Natural killer cell treated with Interleukin-12 subunit alpha and Interleukin-12 subunit beta and Interleukin-15 and Interleukin-18, amount 100 ng/mL, for 72 hours (primary cell): ENCODE data around the gene STAB2. TPM values are rescaled to one million over a fixed set of nuclear protein-coding genes. Genes with fewer than 3 reads are reported as not detected.
A peak's percentile ranks its signal among the peaks of the same experiment; 100 is the strongest.
"Not testable (repeated sequence)": the region's sequence is repeated elsewhere in the genome, so short reads cannot be mapped to it uniquely, and the experiment has no call there.

Experiments
- ATAC-seq, 2 donors: fragments of 150-1000 bp; cut with Tn5 transposase in 1 of 2; sonication (Bioruptor Pico), chemical (Tn5 transposase) in 1 of 2; 2 replicates each; pipeline ENCODE4 v1.10.0; 2021
- DNase-seq: peaks from one replicate; pipeline ENCODE4 v3.0.0; 2022; ENCODE audit warnings: low spot score
- H3K27ac Mint-ChIP-seq, 2 donors: 1 replicate in 1 of 2; 2 replicates in 1 of 2; pipeline ENCODE4 v1.8.0; 2022; ENCODE audit warnings: mixed read lengths in 2 of 2, mild to moderate bottlenecking in 1 of 2, moderate library complexity in 1 of 2
- H3K27me3 Mint-ChIP-seq, 2 donors: 1 replicate in 1 of 2; 2 replicates in 1 of 2; pipeline ENCODE4 v1.8.0; 2022; ENCODE audit warnings: mixed read lengths in 2 of 2
- H3K36me3 Mint-ChIP-seq: one replicate; pipeline ENCODE4 v1.8.0; 2022; ENCODE audit warnings: mixed read lengths
- H3K4me1 Mint-ChIP-seq, 2 donors: 1 replicate in 1 of 2; 2 replicates in 1 of 2; pipeline ENCODE4 v1.8.0; 2022; ENCODE audit warnings: low read depth in 2 of 2, mixed read lengths in 2 of 2, mild to moderate bottlenecking in 1 of 2
- H3K4me3 Mint-ChIP-seq: one replicate; pipeline ENCODE4 v1.8.0; 2022; ENCODE audit warnings: mixed read lengths
- H3K9me3 Mint-ChIP-seq: 2 replicates; pipeline ENCODE4 v1.8.0; 2022; ENCODE audit warnings: mixed read lengths
- total RNA-seq, 2 donors: library from RNA; stranded (reverse); gene quantifications; one replicate each; pipeline ENCODE4 v1.2.3, GENCODE V29; 2022

STAB2 gene
- total RNA-seq, 2 donors from 2014 or later, result not detected

DNA sequence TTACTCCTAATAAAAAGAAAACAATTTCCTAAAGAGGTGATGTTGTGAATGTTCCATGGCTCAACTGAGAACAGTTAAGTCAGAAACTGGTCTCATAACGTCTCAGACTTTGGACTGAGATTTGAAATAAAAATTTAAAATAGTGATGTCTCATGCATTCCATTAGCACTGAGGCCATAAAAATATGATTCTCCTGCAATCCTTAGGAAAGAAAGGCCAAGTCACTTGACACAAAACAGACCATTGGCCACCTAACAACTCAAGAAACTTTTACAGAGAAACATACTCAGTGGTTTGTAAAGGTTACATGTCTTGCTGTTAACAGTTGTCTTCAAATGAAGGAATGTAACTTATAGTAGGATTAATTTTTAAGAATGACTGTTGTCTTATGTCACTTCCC is 58.1 kb downstream of the STAB2 start:
- peaks cover 8 to 10% of the 10 kb centered on the region in 2 donors for H3K27me3 Mint-ChIP-seq
- ATAC-seq (no peak), DNase-seq (no peak)
- no peak overlapping the region for H3K4me3 Mint-ChIP-seq
- H3K27ac Mint-ChIP-seq, result no peak overlapping the region
- H3K9me3 Mint-ChIP-seq, result no peaks in the 10 kb centered on the region
- no peaks in the 10 kb centered on the region for H3K36me3 Mint-ChIP-seq
- H3K4me1 Mint-ChIP-seq, result no peaks in the 10 kb centered on the region

DNA sequence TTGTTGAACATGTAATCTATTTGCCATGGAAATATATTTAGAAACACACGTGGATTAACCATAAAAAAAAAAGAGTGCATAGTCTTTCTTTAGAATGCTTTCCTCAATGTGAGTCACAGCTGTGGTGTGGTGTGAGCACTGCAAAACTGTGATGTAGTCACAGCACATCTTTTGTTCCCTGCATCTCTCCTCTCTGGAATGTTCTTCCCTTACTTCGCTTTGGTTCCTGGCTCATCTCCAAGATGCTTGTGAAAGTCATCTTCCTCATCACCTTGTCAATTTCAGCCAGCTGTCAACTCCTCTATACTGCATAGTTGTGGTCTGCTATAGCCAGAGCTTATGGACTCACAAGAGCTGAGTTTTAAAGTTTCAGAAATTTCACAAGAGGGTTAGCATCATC is 60.2 kb downstream of the STAB2 start:
- Mint-ChIP-seq H3K27ac (no peak overlapping the region), H3K27me3 (peaks cover 10 to 14% of the 10 kb centered on the region in 2 donors), H3K9me3 (no peaks in the 10 kb centered on the region), H3K4me3 (no peak overlapping the region), H3K4me1 (no peaks in the 10 kb centered on the region), H3K36me3 (no peaks in the 10 kb centered on the region)
- no peak for DNase-seq
- ATAC-seq, result no peak

DNA sequence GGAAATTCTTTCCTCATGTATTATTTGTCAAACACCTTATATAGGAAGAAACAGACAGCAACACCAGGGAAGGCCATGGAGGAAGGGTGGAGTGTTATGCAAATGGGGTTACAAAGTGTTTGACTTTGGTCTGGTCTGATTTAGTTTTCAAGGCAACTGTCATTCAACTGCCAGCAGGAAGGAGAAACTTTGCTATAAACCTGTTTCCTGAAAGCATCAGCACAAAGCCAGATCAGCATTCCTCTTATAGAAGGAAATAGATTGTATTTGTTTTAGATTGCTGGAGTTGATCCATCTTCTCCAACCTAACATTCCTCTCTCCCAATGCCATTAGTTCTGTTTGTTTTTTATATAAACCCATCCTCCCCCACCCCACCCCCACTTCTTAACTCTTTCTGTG is 65.7 kb downstream of the STAB2 start:
- no peaks in the 10 kb centered on the region for H3K4me1 Mint-ChIP-seq
- peaks cover 8% of the 10 kb centered on the region for H3K9me3 Mint-ChIP-seq
- no peak overlapping the region for H3K27ac Mint-ChIP-seq
- H3K27me3 Mint-ChIP-seq, result peaks cover 14 to 40% of the 10 kb centered on the region in 2 donors
- no peaks in the 10 kb centered on the region for H3K36me3 Mint-ChIP-seq
- no peak for DNase-seq
- H3K4me3 Mint-ChIP-seq, result no peak overlapping the region
- no peak for ATAC-seq

DNA sequence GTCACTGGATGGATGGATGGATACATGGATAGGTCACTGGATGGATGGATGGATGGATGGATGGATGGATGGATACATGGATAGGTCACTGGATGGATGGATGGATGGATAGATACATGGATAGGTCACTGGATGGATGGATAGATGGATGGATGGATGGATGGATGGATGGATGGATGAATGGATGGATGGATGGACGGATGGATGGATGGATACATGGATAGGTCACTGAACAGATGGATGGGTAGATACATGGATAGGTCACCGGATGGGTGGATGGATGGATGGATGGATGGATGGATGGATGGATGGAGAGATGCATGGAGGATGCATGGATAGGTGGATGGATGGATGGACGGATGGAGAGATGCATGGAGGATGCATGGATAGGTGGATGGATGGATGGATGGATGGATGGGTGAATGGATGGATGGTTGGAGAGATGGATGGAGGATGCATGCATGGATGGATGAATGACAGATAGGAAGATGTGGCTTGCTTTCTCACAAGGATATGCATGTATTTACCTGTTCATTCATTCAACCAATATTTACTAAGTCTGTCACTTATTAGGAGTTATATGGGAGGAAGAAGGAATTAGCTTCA is 66.6 kb downstream of the STAB2 start:
- H3K27me3 Mint-ChIP-seq, result peaks cover 9 to 41% of the 10 kb centered on the region in 2 donors
- not testable (repeated sequence) for DNase-seq, H3K36me3 Mint-ChIP-seq, H3K27ac Mint-ChIP-seq, H3K4me1 Mint-ChIP-seq, H3K9me3 Mint-ChIP-seq, H3K4me3 Mint-ChIP-seq, ATAC-seq

DNA sequence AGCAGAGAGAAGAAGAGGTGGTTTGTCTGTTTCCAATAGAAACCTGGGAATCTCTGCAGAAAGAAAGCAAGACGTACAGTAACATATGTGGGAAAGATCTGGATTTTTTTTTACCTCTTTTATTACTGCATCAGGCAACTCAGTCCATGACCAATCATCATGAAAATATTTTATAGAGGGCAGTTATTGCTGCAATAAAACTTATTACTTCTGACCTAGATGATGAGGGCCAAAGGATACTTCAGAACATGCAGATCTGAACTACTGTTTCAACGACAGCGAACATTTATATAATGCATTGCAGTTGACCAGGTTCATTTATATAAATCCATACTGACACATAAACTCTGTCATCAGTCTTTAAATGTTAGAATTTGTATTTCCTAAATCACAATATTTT is 67.7 kb downstream of the STAB2 start:
- no peak for ATAC-seq
- Mint-ChIP-seq H3K4me3 (no peak overlapping the region), H3K9me3 (peaks cover 8% of the 10 kb centered on the region), H3K27me3 (peaks cover 8 to 41% of the 10 kb centered on the region in 2 donors), H3K27ac (no peak overlapping the region), H3K4me1 (no peaks in the 10 kb centered on the region), H3K36me3 (no peaks in the 10 kb centered on the region)
- DNase-seq, result no peak

DNA sequence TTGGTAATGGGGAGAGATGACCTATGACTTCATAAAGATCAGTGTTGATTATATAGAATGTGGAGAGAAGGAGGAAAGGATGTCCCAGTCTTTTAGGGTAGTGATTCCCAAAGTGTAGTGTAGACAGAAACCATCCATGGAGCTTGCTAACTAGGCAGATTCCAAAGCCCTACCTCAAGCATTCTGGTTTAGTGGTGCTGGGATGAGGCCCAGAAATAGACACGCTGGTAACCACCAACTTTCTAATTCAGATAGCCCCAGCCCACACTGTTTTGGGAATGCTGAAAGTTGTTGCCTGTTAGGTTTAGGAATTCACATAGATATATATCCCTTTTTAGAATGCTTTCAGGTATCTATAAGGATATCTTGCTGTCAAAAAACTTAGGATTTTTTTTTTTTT is 69.2 kb downstream of the STAB2 start:
- no peak overlapping the region for H3K4me3 Mint-ChIP-seq
- H3K4me1 Mint-ChIP-seq, result no peaks in the 10 kb centered on the region
- H3K9me3 Mint-ChIP-seq, result peaks cover 8% of the 10 kb centered on the region
- H3K36me3 Mint-ChIP-seq, result no peaks in the 10 kb centered on the region
- ATAC-seq (no peak), DNase-seq (no peak)
- peaks cover 14 to 52% of the 10 kb centered on the region in 2 donors for H3K27me3 Mint-ChIP-seq
- H3K27ac Mint-ChIP-seq, result no peak overlapping the region

DNA sequence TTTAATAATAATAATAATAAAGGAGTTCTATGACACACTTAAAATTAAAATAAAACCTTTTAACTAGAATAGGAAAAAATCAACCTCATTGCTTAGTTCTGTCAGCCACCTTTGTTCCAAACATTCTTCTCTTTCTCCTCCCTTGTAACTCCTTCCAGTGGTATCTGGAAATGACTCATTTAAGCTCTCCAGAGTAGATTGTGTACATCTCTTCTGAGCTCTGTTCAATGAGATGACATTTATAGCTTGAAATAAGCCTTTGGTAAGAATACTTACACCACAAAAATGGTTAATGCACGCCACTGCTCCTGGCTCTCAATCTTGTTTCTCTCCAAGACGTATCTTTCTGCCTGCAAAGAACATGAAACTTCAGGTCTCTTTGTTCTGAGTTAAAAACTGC is 70.3 kb downstream of the STAB2 start:
- no peak for ATAC-seq

DNA sequence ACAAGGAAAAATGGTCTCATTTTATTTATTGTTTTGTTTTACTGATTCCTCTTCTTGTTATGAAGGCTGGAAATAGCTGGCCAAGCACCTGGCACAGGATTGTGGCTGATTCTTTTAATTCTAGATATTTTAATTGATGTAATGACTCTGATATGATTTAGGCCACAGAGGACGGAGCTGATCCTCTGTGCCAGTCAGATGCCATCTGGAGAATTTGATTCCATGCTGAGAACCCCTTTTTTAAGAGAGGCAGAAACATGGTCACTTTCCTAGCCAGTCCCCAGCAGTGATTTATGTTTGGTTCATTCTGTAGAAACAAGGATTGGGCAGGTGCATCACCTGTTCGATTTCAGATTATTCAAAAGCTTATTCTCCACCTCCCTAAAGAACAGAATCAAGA is 77.6 kb downstream of the STAB2 start:
- Mint-ChIP-seq H3K4me3 (no peak overlapping the region), H3K27ac (no peak overlapping the region), H3K36me3 (no peaks in the 10 kb centered on the region), H3K9me3 (no peaks in the 10 kb centered on the region), H3K4me1 (no peaks in the 10 kb centered on the region), H3K27me3 (peaks cover 18 to 32% of the 10 kb centered on the region in 2 donors)
- ATAC-seq, result no peak
- DNase-seq, result no peak

More for the DNA sequence above, 70.3 kb downstream of the STAB2 start:
- no peak overlapping the region for H3K27ac Mint-ChIP-seq
- no peak for DNase-seq
- H3K9me3 Mint-ChIP-seq, result peaks cover 8% of the 10 kb centered on the region
- peaks cover 19 to 56% of the 10 kb centered on the region in 2 donors for H3K27me3 Mint-ChIP-seq
- no peaks in the 10 kb centered on the region for H3K4me1 Mint-ChIP-seq
- no peaks in the 10 kb centered on the region for H3K36me3 Mint-ChIP-seq
- H3K4me3 Mint-ChIP-seq, result no peak overlapping the region

DNA sequence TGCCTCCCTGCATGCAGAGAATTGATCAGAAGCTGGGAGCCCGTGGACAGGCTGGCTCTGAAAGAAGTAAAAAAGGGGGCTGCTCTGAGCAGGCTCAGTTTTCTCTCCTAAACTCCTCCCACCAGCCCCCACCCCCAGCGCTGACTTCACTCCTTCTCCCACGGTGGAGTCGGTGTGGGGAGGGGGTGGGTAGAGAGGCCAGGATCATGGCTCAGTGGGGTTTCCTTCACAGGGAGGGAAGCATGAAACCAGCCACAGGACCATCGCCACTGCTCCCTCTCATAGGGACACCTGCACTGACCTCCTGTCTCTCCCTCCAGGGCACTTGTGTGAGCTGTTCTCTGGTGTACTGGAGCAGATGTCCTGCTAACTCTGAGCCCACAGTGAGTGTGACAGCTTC is 78.9 kb downstream of the STAB2 start:
- Mint-ChIP-seq H3K27me3 (peaks cover 13 to 24% of the 10 kb centered on the region in 2 donors), H3K9me3 (no peaks in the 10 kb centered on the region), H3K4me1 (no peaks in the 10 kb centered on the region), H3K36me3 (no peaks in the 10 kb centered on the region), H3K27ac (no peak overlapping the region), H3K4me3 (no peak overlapping the region)
- DNase-seq (no peak), ATAC-seq (no peak)

DNA sequence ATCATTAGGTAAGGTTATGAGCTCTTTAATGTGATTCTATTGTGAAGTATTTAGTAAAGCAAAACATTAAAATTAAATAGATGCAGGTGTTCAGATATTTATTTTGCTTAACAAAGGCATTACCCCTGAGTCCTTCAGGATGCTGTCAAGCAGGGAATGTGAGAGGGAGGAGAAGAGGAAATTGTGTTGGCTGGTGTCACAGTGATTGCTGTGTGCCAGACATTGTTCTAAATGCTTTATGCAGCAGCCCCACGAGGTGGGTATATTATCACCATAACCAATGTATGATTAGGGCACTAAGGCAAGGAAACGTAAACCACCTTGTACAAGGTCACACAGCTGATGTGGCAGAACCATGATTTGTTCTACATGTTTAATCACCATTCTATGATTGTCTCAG is 80.1 kb downstream of the STAB2 start:
- H3K4me3 Mint-ChIP-seq, result no peak overlapping the region

DNA sequence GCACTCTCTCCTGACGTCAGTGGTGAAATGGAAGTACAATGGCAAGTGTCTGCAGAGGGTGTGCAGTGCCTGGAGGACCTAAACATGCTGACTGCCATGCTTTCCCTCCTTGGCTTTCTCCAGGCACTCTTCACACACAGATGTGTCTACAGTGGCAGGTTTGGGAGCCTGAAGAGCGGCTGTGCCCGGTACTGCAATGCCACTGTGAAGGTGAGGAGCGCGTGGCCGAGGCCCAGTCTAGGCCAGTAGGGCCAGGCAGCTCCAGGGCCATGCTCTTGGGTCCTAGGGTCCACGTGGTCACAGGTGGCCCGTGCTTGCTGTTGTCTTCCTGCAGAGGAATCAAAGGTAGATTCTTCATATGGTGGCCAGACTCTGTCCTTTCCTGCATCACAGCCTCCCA is 81.4 kb downstream of the STAB2 start:
- Mint-ChIP-seq H3K27ac (no peak overlapping the region), H3K4me1 (no peaks in the 10 kb centered on the region), H3K27me3 (peaks cover 7 to 11% of the 10 kb centered on the region in 2 donors), H3K36me3 (no peaks in the 10 kb centered on the region), H3K4me3 (no peak overlapping the region), H3K9me3 (no peaks in the 10 kb centered on the region)
- DNase-seq (no peak), ATAC-seq (peak; percentile 15 to 22)

More for the DNA sequence above, 80.1 kb downstream of the STAB2 start:
- Mint-ChIP-seq H3K27ac (no peak overlapping the region), H3K36me3 (no peaks in the 10 kb centered on the region), H3K9me3 (no peaks in the 10 kb centered on the region), H3K4me1 (no peaks in the 10 kb centered on the region), H3K27me3 (peaks cover 7 to 12% of the 10 kb centered on the region in 2 donors)
- ATAC-seq, result no peak
- no peak for DNase-seq

DNA sequence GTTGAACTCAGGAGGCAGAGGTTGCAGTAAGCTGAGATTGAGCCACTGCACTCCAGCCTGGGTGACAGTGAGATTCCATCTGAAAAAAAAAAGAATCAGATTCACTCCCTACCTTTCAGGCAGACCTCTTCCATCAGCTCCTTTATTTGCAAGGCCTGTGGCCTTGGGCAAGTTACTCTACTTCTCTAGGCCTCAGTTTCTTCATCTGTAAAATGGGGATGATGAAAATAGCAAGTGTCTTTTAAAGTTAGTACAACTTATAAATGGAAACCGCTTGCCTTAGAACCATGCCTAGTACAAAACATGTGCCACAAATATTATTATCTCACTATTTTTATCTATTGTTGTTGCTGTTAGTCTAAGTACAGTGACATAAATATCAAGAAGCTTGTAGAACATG is 84.3 kb downstream of the STAB2 start:
- DNase-seq, result no peak
- no peaks in the 10 kb centered on the region for H3K9me3 Mint-ChIP-seq
- no peaks in the 10 kb centered on the region for H3K4me1 Mint-ChIP-seq
- no peak overlapping the region for H3K27ac Mint-ChIP-seq
- ATAC-seq, result no peak
- no peaks in the 10 kb centered on the region for H3K36me3 Mint-ChIP-seq
- peaks cover 4 to 11% of the 10 kb centered on the region in 2 donors for H3K27me3 Mint-ChIP-seq
- no peak overlapping the region for H3K4me3 Mint-ChIP-seq

DNA sequence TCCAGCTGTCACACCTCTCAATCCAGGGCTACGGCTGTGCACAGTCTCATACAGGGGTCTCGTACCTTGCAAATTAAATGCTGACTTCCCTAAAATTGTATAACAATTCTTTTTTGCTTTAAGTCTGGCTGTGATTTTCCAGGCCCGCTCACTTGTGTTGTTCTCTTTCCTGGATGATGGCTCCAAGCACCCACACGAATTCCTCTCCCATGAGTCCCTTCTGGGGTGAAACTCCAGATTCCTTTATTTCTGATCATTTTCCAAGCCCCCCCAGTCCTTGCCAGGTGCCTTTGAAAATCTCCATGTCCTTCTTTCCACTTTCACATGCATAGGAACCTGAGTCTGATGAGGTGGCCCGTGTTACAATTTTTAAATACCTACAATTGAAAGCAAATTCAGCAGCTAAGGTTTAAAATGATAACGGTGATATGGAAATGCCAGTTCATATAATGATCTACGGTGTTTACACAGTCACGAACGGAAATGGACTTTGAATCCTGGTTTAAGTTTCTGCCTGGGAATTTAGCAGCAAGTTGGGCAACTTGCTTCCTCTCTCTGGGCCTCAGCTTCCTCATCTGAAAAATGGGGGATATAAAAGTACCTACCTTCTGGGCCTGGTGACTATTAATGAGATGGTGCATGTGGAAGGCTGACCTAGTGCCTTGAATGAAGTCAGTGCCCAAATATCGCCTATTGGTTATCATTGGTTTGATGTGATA is 85.5 kb downstream of the STAB2 start:
- H3K27me3 Mint-ChIP-seq, result peaks cover 0 to under 1% of the 10 kb centered on the region in 2 donors
- no peaks in the 10 kb centered on the region for H3K9me3 Mint-ChIP-seq
- ATAC-seq, result no peak
- no peaks in the 10 kb centered on the region for H3K4me1 Mint-ChIP-seq
- H3K4me3 Mint-ChIP-seq, result no peak overlapping the region
- no peaks in the 10 kb centered on the region for H3K36me3 Mint-ChIP-seq
- H3K27ac Mint-ChIP-seq, result no peak overlapping the region
- no peak for DNase-seq

DNA sequence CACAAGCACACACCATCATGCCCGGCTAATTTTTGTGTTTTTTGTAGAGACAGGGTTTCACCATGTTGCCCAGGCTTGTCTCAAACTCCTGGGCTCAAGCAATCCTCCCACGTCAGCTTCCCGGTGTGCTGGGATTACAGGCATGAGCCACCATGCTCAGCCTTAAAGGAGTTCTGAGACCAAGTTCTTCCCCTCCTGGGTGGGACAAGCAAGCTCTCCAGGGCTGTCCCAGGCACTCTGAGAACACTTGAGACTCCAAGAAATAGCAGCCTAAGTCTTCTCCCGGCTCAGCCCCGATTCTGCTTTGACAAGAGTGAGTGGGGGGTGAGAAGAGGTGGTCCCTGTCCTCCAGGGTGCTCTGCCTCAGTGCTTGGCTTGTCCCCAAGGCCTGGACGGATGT is 86.4 kb downstream of the STAB2 start:
- H3K27ac Mint-ChIP-seq, result no peak overlapping the region
- H3K9me3 Mint-ChIP-seq, result no peaks in the 10 kb centered on the region
- no peak overlapping the region for H3K4me3 Mint-ChIP-seq
- H3K36me3 Mint-ChIP-seq, result no peaks in the 10 kb centered on the region
- DNase-seq, result no peak
- no peaks in the 10 kb centered on the region for H3K27me3 Mint-ChIP-seq
- no peak for ATAC-seq
- H3K4me1 Mint-ChIP-seq, result no peaks in the 10 kb centered on the region
